Body of pancreas (tissue), 4 donors: ENCODE results near the gene PCBD2. TPM values are rescaled to one million over a fixed set of nuclear protein-coding genes. Genes with fewer than 3 reads are reported as not detected.
"Not testable (repeated sequence)": the region's sequence is repeated elsewhere in the genome, so short reads cannot be mapped to it uniquely, and the experiment has no call there.

Experiments used
- ATAC-seq: fragments of 150-250 bp; one replicate; pipeline ENCODE4 v1.9.1; 2016
- DNase-seq, 4 donors: peaks; one replicate each; pipeline ENCODE4 v3.0.0-alpha.2; 2019
- H3K27ac ChIP-seq, 4 donors: fragments of 200-600 bp; sonication (generic); 1 replicate in 3 of 4; 2 replicates in 1 of 4; pipeline versions ENCODE4 v1.5.1 to v1.6.1; 2016 to 2019; ENCODE audit warnings: mild to moderate bottlenecking in 1 of 4, mixed read lengths in 1 of 4, moderate library complexity in 1 of 4
- H3K27me3 ChIP-seq, 2 donors: fragments of 200-600 bp; sonication (generic); one replicate each; pipeline ENCODE4 v1.6.0; 2016; ENCODE audit warnings: mild to moderate bottlenecking in 1 of 2
- H3K36me3 ChIP-seq, 2 donors: fragments of 200-600 bp; sonication (generic); replicated peaks in 1 of 2; 2 replicates each; pipeline ENCODE4 v1.5.1; 2016; ENCODE audit warnings: low read depth in 2 of 2; ENCODE audit not compliant: insufficient read depth in 1 of 2
- H3K4me1 ChIP-seq: fragments of 200-600 bp; sonication (generic); one replicate; pipeline ENCODE4 v1.6.0; 2016
- H3K4me3 ChIP-seq, 2 donors: fragments of 200-600 bp; sonication (generic); 1 replicate in 1 of 2; 2 replicates in 1 of 2; pipeline ENCODE4 v1.5.1; 2016 to 2019
- H3K9me3 ChIP-seq, 3 donors: fragments of 200-600 bp; sonication (generic); 1 replicate in 2 of 3; 2 replicates in 1 of 3; pipeline ENCODE4 v1.5.1; 2016
- POLR2A ChIP-seq, 3 donors: fragments of 450-650 bp; IDR thresholded peaks; one replicate each; pipeline ENCODE4 v1.6.1; 2016; ENCODE audit warnings: antibody characterized with exemption in 3 of 3, mild to moderate bottlenecking in 2 of 3
- WGBS, 2 donors: methylation state at CpG; one replicate each; pipeline ENCODE4 v1.1.5; 2017; 5-methylcytosine and 5-hydroxymethylcytosine counted together
- intact Hi-C: fragments of 100-400 bp; cut with DNase I; formaldehyde crosslinking; loops from one replicate; pipeline ENCODE4 v1.15.1; 2023
- total RNA-seq, 2 donors: library from RNA; depleted of rRNA; stranded (reverse); fragments of >200 nt; gene quantifications; one replicate each; pipeline ENCODE4 v1.1.0, GENCODE V29; 2016
- TF ChIP-seq, protein P1 (sequence below), 7 experiments: fragments of 450-650 bp in 4 of 7; fragments of 200-600 bp in 3 of 7; sonication (generic) in 3 of 7; IDR thresholded peaks; one replicate each; pipeline ENCODE4 v1.5.1; 2016 to 2019; ENCODE audit warnings: antibody characterized with exemption in 7 of 7

PCBD2 gene
- total RNA-seq, 2 donors from 2014 or later, result 9.9 to 15.8 TPM

DNA sequence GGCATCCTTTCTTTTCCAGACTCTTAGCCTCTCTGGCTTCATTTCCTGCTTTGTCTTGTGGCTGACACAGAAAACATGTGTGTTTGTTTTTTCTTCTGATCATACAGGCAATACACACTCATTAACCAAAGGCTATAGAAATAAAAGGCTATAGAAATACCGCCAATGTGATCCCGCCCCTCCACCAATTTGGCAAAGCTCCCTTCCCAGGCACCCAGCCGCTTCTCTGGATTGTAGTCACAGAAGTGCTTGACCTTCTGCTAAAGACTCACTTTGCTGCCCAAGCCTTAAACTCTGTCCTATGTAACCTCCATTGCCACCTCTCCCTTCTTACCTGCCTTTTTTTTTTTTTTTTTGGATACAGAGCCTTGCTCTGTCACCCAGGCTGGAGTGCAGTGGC is 25.5 kb upstream of the PCBD2 start:
- Histone ChIP-seq H3K36me3 (no peaks in the 10 kb centered on the region), H3K4me3 (no peak overlapping the region), H3K27ac (no peak overlapping the region), H3K4me1 (peaks cover 26% of the 10 kb centered on the region), H3K9me3 (no peaks in the 10 kb centered on the region), H3K27me3 (no peaks in the 10 kb centered on the region)
- intact Hi-C loops, result no loop called here
- TF ChIP-seq, protein P1, sequence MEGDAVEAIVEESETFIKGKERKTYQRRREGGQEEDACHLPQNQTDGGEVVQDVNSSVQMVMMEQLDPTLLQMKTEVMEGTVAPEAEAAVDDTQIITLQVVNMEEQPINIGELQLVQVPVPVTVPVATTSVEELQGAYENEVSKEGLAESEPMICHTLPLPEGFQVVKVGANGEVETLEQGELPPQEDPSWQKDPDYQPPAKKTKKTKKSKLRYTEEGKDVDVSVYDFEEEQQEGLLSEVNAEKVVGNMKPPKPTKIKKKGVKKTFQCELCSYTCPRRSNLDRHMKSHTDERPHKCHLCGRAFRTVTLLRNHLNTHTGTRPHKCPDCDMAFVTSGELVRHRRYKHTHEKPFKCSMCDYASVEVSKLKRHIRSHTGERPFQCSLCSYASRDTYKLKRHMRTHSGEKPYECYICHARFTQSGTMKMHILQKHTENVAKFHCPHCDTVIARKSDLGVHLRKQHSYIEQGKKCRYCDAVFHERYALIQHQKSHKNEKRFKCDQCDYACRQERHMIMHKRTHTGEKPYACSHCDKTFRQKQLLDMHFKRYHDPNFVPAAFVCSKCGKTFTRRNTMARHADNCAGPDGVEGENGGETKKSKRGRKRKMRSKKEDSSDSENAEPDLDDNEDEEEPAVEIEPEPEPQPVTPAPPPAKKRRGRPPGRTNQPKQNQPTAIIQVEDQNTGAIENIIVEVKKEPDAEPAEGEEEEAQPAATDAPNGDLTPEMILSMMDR (IDR thresholded peaks at IDR 0.05), result no peak
- TF ChIP-seq POLR2A (IDR thresholded peaks at IDR 0.05), result no peak
- no peak for DNase-seq
- no peak for ATAC-seq
- WGBS, 2 donors, result 70 to 80% methylated on average over 3 of the region's 3 CpGs

DNA sequence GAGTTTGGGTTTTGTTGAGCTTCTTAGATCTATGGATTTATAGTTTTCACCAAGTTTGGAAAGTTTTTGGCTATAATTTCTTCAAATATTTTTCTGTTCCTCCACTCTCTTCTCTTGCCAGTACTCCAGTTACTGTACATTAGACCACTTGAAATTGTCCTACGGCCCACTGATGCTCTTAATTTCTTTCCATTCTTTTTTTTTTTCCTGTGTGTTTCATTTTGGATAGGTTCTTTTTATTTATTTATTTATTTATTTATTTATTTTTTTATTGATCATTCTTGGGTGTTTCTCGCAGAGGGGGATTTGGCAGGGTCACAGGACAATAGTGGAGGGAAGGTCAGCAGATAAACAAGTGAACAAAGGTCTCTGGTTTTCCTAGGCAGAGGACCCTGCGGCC is 24.0 kb upstream of the PCBD2 start:
- H3K27me3 ChIP-seq, H3K4me3 ChIP-seq, DNase-seq, H3K9me3 ChIP-seq, H3K36me3 ChIP-seq, intact Hi-C loops, H3K27ac ChIP-seq, ATAC-seq: not testable (repeated sequence)
- H3K4me1 ChIP-seq, result peaks cover 15% of the 10 kb centered on the region
- 42 to 80% methylated on average over 2 of the region's 3 CpGs for WGBS, 2 donors

DNA sequence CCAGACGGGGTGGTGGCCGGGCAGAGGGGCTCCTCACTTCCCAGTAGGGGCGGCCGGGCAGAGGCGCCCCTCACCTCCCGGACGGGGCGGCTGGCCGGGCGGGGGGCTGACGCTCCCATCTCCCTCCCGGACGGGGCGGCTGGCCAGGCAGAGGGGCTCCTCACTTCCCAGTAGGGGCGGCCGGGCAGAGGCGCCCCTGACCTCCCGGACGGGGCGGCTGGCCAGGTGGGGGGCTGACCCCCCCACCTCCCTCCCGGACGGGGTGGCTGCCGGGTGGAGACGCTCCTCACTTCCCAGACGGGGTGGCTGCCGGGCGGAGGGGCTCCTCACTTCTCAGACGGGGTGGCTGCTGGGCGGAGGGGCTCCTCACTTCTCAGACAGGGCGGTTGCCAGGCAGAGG is 23.2 kb upstream of the PCBD2 start:
- H3K4me1 ChIP-seq, H3K27me3 ChIP-seq, H3K4me3 ChIP-seq, DNase-seq, H3K36me3 ChIP-seq, H3K9me3 ChIP-seq, H3K27ac ChIP-seq, ATAC-seq, intact Hi-C loops: not testable (repeated sequence)
- 81% methylated on average over 4 of the region's 30 CpGs; no CpG with 5 or more reads in 1 of the 2 donors for WGBS, 2 donors

DNA sequence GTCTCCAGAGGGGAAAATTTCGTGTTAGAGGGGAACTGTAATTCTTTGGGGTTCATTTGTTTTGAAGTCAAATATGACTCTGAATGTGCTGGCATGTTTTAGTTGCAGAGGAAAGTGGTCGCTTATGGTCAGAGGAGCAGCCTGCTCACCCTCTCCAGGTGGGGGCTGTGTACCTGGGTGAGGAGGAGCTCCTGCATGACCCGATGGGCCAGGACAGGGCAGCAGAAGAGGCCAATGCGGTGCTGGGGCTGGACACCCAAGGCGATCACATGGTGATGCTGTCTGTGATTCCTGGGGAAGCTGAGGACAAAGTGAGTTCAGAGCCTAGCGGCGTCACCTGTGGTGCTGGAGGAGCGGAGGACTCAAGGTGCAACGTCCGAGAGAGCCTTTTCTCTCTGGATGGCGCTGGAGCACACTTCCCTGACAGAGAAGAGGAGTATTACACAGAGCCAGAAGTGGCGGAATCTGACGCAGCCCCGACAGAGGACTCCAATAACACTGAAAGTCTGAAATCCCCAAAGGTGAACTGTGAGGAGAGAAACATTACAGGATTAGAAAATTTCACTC is 17.3 kb upstream of the PCBD2 start:
- no peak for TF ChIP-seq POLR2A (IDR thresholded peaks at IDR 0.05)
- TF ChIP-seq, protein P1 (IDR thresholded peaks at IDR 0.05), result no peak
- no peak for ATAC-seq
- peaks cover 0 to 2% of the 10 kb centered on the region in 2 donors for H3K36me3 ChIP-seq
- no peak for DNase-seq
- H3K27ac ChIP-seq, result no peak overlapping the region
- no peaks in the 10 kb centered on the region for H3K9me3 ChIP-seq
- no peak overlapping the region for H3K4me3 ChIP-seq
- H3K27me3 ChIP-seq, result no peaks in the 10 kb centered on the region
- intact Hi-C loops, result no loop called here
- 88 to 89% methylated on average over 14 of the region's 14 CpGs for WGBS, 2 donors
- H3K4me1 ChIP-seq, result no peaks in the 10 kb centered on the region

DNA sequence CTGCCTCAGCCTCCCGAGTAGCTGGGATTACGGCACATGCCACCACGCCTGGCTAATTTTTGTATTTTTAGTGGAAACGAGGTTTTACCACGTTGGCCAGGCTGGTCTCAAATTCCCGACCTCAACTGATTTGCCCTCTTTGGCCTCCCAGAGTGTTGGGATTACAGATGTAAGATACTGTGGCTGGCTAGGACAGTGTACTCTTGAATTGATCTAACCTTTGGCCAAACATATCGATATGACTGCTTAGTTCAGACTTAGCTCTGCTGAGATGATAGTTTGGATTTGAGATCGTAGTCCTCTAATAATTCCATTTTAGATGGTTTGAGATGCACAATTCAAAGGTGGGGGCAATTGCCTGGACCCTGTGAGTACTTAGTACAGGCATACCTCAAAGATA is 15.6 kb upstream of the PCBD2 start:
- Histone ChIP-seq H3K9me3 (no peaks in the 10 kb centered on the region), H3K36me3 (peaks cover 0 to 4% of the 10 kb centered on the region in 2 donors), H3K4me3 (no peak overlapping the region), H3K27ac (no peak overlapping the region), H3K4me1 (no peaks in the 10 kb centered on the region), H3K27me3 (no peaks in the 10 kb centered on the region)
- no peak for DNase-seq
- no peak for ATAC-seq
- intact Hi-C loops, result no loop called here
- 81 to 86% methylated on average over 8 of the region's 8 CpGs for WGBS, 2 donors
- no peak for TF ChIP-seq POLR2A (IDR thresholded peaks at IDR 0.05)
- TF ChIP-seq, protein P1 (IDR thresholded peaks at IDR 0.05), result no peak

DNA sequence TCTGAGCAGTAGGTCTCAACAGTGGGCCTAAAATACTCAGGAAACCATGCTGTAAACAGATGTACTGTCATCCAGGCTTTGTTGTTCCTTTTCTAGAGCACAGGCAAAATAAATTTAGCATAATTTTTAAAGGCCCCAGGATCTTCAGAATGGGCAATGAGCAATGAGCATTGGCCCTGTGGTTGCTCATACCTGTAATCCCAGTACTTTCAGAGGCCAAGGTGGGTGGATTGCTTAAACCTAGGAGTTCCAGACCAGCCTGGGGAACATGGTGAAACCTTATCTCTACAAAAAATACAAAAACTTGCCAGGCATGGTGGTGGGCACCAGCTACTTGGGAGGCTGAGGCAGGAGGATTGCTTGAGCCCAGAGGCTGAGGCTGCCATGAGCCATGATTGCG is 13.5 kb upstream of the PCBD2 start:
- Histone ChIP-seq H3K4me3 (no peak overlapping the region), H3K9me3 (no peaks in the 10 kb centered on the region), H3K27ac (no peak overlapping the region), H3K36me3 (peaks cover 0 to 6% of the 10 kb centered on the region in 2 donors), H3K27me3 (no peaks in the 10 kb centered on the region), H3K4me1 (no peaks in the 10 kb centered on the region)
- ATAC-seq (no peak), DNase-seq (no peak)
- 100% methylated on average over 1 of the region's 1 CpG for whole genome bisulfite sequencing, 2 donors
- intact Hi-C loops, result no loop called here
- TF ChIP-seq, protein P1 (IDR thresholded peaks at IDR 0.05), result no peak
